ENCODE results near the gene PHPT1. TPM values are rescaled to one million over a fixed set of nuclear protein-coding genes. Genes with fewer than 3 reads are reported as not detected.

PHPT1 gene
- total and polyA plus RNA-seq, 2 experiments from 2014 or later = 86.2 to 437 TPM

- H3K4me3 Mint-ChIP-seq = no peak overlapping the region
Measured at GRCh38 chr9:136814725-136815421, 34.3 kb upstream of the PHPT1 start.

More at GRCh38 chr9:136814725-136815421, 34.3 kb upstream of the PHPT1 start:
- peaks cover 81% of the 10 kb centered on the region for H3K79me2 ChIP-seq (replicated peaks; ENCODE audit: insufficient read depth)
- H3K27ac Mint-ChIP-seq = no peak overlapping the region
- peaks cover 8% of the 10 kb centered on the region; the same call in 1 of the 2 replicates for H3K36me3 ChIP-seq (ENCODE audit: insufficient read depth)
- H3K9me3 Mint-ChIP-seq = no peaks in the 10 kb centered on the region
- H2AFZ ChIP-seq = no peak overlapping the region
- H3F3A ChIP-seq (replicated peaks; ENCODE audit: low read depth) = peaks cover 4% of the 10 kb centered on the region; the same call in 1 of the 2 replicates
- no peak for DNase-seq (ENCODE audit: low spot score)
- peaks cover 51% of the 10 kb centered on the region for H4K20me1 ChIP-seq (replicated peaks; ENCODE audit: insufficient read depth)
- H3K4me1 ChIP-seq (ENCODE audit: insufficient read depth) = no peaks in the 10 kb centered on the region; the same call in 1 of the 2 replicates
- H3K27me3 ChIP-seq (ENCODE audit: insufficient read depth) = no peaks in the 10 kb centered on the region
- ATAC-seq = no peak
- peaks cover 70% of the 10 kb centered on the region for H3K36me3 Mint-ChIP-seq (ENCODE audit: low read depth)
- H3K27ac ChIP-seq (ENCODE audit: low read depth) = no peak overlapping the region
- H3K4me3 ChIP-seq = no peak overlapping the region
- no peak overlapping the region for H3K4me2 ChIP-seq
- H3K4me1 Mint-ChIP-seq = peaks cover 7% of the 10 kb centered on the region
- TF ChIP-seq ZNF114 (CRISPR knock-in tag; IDR thresholded peaks at IDR 0.05) (no peak), ZNF462 (CRISPR knock-in tag; IDR thresholded peaks at IDR 0.05) (no peak), ZNF331 (CRISPR knock-in tag; IDR thresholded peaks at IDR 0.05; ENCODE audit: low read depth) (no peak), CREB1 (CRISPR knock-in tag; IDR thresholded peaks at IDR 0.05; ENCODE audit: low read depth) (no peak), ETS1 (IDR thresholded peaks at IDR 0.05) (no peak), CTCF (conservative IDR thresholded peaks at IDR 0.05; ENCODE audit: low read depth in 2 of 2) (no peak)
- peaks cover 5% of the 10 kb centered on the region for H3K27me3 Mint-ChIP-seq (ENCODE audit: insufficient read depth, low read depth, poor library complexity)
- H3K9me2 ChIP-seq (ENCODE audit: insufficient read depth) = no peaks in the 10 kb centered on the region

Measured in GM23338 (cell line).